GM19324 (cell line): ENCODE results near the gene FIBIN.
"Not testable (repeated sequence)": the region's sequence is repeated elsewhere in the genome, so short reads cannot be mapped to it uniquely, and the experiment has no call there.

ENCODE experiments used
- ATAC-seq: cut with Tn5 transposase; IDR thresholded peaks from one replicate; pipeline ENCODE4 v1.9.1; 2021; ENCODE audit warnings: mild to moderate bottlenecking, moderate library complexity; ENCODE audit not compliant: unreplicated experiment, low FRiP score

Gene FIBIN

DNA sequence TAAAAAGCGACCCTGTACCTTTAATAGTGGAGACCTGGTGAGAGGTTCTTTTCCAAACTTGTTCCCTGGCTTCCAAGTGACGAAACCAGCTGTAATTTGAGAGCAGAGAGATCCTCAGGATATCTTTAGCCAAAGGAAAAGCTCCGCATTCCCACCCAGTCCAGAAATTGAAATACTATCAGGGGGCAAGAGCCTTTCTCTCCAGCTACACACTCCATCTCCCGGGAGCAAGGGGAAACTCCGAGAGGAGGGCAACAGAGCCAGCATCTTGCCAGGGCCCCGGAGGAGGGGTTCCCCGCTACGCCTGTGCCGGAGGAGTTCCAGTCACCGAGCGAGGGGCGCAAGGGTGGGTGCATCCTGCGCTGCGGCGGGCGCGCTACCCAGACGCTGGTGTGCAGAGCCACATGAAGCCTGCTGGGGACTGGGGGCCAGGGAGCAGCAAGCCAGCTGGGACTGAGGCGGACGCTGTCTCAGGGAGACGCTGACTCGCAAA lies at the start of gene FIBIN:
TSS of gene FIBIN (plus strand) at position 148 of the 493 bp plus-strand sequence. CDS start 415 bp downstream, outside the sequence.
- ATAC-seq: no peak

DNA sequence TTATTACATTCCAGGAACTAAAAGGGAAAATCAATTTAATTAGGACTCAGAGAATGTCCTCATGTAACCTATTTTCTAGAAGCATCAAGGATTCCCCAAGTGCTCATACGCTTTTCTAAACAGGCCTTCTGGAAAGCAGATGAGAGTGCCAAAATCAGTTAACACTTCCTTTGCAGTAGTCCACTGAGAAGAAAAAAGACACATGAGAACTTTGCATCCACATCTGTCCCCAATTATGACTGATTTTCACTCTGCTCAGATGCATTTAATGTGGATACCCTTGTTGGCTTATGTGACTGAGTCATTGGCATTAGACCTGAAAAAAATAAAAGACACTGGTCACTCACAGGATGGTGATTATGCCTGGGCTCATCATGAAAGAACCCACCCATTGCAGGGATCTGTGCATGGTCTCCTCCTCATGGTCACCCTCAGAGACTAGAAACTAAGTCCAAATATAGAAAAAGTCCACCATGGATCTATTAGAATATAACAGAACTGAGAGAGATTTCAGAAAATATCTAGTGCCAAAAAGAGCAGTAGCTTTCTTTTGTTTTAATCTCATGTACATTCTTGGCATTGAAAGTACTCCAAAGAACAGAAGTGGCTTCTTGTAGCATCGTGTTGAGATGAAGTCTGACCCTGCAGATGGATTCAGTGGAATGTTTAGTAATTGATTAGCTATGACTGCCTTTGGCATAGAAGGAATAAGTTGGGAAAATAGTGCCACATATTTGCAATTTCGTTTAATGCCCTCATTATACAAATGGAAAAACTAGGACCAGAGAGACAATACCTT lies 48.8 kb upstream of the FIBIN start:
- no peak for ATAC-seq

GRCh38 chr11:26946257-26946716 lies 47.6 kb upstream of the FIBIN start:
- no peak for ATAC-seq

DNA sequence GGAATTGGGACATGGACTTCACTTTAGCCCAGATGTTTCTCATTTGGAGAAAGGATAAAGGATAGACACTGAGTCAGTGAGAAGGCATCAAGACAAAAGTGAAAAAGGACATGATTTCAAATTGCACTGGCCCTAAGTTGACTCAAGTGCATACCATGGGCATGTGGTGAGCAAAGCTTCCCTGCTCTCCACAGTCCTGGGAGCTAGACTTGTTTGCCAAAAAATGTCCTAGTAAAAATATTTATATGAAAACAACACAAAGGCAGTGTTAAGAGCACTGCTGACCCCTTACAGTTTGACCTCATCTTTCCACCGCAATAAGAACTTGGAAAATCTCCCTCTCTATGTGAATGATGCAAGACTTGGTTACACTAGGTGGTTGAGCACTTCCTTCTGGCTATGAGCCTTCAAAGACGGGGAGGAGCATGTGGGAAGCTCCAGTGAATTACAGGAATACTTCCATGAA lies 46.5 kb upstream of the FIBIN start:
- ATAC-seq: no peak

GRCh38 chr11:26947904-26948639 lies 45.8 kb upstream of the FIBIN start:
- ATAC-seq: no peak

DNA sequence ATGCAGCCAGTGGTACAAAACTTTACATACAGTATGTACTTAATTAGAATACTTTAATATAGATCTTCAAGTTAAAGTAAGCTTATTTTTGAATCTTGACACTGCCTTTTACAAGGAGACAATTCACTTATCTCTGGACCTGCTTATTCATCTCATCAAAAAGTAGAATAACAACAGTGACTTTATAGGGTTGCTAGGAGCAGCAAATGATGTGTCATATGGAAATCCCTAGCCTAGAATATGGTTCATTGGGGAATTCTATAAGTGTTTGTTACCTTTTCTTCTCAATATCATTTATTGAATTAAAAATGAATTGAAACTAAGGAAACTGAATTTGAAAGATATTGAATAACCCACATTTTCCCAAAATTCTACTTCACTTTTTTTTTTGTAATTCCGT lies 45.0 kb upstream of the FIBIN start:
- ATAC-seq: no peak

GRCh38 chr11:26949846-26950245 lies 44.1 kb upstream of the FIBIN start:
- no peak for ATAC-seq

GRCh38 chr11:26950260-26950719 lies 43.6 kb upstream of the FIBIN start:
- ATAC-seq: no peak

DNA sequence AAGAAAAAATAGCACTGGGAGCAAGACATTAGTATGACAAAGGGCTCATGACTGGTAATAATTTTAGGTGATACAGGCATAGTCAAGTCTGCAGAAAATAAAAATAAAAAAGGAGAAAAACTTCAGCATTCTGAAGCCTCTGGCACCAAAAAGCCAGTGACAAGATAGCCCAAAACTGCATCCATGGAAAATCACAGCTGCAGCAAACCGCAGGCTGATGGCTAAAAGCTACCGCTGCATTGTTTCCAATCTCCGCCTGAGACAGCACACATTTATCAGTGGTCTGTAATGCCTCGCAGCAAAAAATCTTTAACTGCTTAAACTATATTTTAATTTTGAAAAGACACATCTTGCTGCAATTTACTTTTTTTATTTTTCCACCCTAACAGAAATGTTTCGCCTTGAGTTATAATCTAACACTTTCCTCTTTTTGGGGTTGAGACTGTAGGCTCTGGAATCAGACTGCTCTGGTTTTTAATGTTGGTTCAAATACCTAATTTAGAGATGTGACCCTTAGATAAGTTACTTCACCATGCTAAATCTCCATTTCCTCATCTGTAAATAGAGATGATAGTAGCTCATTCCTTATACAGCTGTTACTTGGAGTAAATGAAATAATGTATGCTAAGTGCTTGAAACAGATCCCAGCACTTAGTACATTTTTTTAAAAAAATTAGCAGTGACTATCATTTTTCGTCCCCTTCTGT lies 42.0 kb upstream of the FIBIN start:
- ATAC-seq: no peak

DNA sequence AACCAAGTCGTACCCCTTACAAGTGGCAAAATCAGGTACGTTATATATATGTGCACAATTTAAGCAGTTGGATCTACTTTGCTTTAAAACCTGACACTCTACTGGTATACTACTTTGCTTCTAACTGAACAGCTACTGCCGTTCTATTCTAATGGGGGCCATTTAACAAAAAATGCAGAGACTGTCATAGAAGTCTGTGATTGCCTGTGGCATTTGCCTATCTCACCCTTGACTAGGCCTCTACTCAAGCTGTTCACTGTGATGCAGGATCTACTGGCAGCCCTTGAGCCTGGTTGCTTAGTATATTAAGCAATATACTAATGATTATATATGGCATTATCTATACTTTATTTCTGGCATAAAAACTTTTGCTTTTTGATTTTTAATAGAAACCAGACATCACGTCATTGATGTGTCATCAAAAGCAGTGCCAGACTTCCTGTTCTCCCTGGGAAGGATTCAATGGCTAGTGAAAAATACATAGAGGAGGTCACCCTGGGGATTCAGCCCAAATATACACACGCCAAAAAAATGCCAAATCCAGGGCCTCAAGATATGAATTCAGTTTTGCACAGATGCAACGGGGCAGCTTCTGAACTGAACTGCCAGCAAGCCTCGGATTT lies 40.0 kb upstream of the FIBIN start:
- ATAC-seq: no peak

DNA sequence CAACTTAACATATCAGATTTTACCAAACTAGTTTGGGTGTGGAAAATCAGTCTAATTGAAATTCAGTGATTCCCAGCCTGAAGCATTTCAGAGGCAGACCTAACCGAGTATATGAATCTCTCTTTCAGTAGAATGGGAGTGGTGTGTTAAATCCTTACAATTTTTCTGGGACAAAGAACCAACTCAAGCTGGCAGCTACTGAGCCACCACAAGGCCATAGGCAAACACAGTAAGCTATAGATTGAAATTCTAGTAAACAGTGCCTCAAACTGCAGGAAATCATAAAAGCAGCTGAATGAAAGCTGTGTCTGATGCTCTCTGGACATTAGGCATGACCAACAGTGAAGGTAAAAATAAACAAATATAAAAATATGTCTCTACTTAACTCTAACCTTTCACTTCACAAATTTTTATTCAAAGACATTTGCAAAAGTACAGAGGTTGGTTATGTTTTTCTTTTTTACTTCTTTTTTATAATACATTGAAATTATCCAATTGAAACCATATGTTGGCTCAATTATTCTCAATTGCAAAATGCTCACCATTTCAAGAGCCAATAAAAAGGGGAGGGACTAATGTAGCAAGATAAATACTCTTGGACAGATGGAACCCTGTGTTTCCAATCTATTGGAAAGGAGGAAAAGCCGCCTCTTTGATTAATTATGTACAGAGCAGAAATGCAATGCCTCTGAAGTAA lies 35.8 kb upstream of the FIBIN start:
- no peak for ATAC-seq

DNA sequence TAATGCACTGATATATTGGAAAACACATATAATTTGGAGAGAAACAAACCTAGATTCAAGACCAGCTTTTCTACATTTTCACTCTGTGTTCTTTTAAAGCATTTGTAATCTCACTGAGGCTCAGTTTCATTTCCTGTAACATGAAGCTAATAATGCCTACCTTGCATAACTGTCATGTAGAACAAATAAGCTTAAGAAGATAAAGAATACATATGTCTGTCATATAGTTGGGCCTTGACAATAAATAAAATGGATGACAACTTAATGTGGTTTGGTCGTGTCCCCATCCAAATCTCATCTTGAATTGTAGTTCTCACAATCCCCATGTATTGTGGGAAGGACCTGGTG lies 35.2 kb upstream of the FIBIN start:
- ATAC-seq: no peak

DNA sequence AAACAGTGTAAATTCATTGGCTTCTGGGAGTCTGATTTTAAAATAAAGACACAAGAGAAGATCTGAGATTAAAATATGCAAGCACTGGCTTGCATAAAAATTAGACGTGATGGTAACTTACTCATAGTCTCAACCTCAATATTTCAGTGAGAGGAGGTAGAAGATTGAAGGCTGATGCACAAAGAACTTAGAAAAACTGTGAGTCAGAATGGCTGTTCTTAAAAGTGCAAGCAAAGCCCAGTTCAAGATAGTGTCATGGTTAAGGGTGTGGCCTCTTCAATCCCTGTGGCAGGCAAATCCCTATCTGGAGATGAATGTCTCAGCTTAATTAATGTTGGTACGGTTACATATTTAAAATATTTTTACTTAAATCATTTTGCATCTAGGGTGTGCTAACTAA lies 33.6 kb upstream of the FIBIN start:
- no peak for ATAC-seq

DNA sequence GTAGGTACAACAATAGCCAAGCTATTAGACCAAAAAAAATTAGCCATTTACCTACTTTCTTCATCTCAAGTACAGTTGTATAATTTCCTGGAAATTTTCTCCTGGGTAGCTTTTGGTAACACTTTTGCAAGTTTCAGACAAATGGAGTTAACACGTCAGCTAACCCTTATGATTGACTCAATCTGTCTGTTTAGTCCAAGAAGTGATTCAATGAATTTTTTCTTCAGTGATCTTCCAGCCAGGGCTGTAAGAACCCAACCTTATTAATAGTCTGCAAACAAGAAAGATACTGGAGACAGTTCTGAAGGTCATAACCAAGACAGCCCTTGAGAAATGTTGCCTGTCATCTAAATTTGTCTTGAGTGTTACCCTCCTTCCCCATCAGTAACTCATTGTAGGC lies 30.1 kb upstream of the FIBIN start:
- ATAC-seq: no peak

DNA sequence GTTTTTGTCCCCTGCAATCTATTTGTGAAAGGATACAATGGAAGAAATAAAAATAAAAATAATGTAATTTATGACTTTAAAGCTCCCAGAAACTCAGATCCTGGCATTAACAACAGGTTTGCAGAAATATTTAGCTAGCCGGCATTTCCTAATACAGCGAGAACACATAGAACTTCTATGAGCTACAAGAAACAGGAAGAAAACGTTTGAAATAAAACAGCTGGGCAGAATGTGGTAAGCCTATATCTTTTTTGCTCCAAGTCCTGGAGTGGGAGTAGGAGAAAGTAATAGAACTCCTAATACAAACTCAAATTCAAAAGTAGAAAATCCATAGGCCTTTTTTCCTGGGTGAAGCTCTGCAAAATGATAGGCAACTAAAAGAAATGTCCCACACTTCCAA lies 29.6 kb upstream of the FIBIN start:
- ATAC-seq: no peak

DNA sequence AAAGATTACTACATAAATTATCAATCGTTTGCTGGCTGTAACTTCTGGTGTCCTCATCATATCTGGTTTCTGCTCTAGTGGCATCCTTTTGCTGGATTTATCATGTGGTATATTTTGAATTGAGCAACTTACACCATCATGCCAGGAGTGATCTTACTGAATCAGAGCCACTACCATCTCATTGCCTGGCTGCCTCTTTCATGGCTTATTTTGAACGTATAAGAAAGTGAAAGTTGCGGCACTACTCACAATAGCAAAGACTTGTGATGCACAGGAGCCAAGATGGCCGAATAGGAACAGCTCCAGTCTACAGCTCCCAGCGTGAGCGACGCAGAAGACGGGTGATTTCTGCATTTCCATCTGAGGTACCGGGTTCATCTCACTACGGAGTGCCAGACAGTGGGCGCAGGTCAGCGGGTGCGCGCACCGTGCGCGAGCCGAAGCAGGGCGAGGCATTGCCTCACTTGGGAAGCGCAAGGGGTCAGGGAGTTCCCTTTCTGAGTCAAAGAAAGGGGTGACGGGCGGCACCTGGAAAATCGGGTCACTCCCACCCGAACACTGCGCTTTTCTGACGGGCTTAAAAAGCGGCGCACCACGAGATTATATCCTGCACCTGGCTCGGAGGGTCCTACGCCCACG lies 28.9 kb upstream of the FIBIN start:
- ATAC-seq: not testable (repeated sequence)

DNA sequence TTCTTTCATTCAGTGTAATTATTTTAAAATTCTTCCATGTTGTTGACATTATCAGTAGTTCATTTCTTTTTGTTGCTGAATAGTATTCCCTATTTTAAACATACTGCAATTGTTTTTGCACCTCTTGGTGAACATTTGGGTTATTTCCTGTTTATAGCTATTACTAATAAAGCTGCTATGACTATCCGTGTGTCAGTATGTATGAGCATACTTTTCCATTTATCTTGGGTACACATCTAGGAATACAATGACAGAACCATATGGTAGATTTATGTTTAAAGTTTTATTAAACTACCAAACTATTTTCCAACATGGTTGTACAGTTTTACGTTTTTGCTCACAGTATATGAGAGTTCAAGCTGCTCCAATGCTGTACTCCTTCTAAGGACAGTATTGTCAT lies 22.0 kb upstream of the FIBIN start:
- ATAC-seq: no peak

- no peak for ATAC-seq
Measured at GRCh38 chr11:26974069-26974783, 19.7 kb upstream of the FIBIN start.

DNA sequence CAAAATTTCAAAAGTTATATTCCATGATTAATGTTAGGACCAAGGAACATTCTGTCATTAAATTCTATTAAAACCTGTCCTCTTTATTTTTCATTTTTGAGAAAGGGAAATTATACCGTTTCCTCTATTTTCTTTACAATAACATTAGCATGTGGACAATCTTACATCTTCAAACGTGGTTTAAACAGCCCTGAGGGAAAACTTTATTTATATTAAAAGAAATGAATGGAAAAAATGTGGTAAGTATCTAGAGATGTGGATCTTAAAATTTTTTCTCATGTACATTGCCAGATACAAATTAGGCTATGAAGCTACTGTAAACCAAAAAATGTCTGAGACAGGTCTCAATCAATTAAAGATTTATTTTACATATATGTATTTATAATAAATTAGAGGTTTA lies 18.9 kb upstream of the FIBIN start:
- no peak for ATAC-seq
